HepG2 (cell line): ENCODE results near the gene ATRAID. TPM values are rescaled to one million over a fixed set of nuclear protein-coding genes. Genes with fewer than 3 reads are reported as not detected.

ENCODE experiments used
- FOXA3 ChIP-seq: IDR thresholded peaks from 2 replicates; pipeline ENCODE4 v1.6.1; 2016; ENCODE audit warnings: missing genetic modification reagents, missing compliant biosample characterization
- HOXA3 ChIP-seq: sonication (generic); formaldehyde crosslinking; IDR thresholded peaks from 2 replicates; pipeline ENCODE4 v1.5.0; 2020; ENCODE audit warnings: missing genetic modification reagents
- KAT8 ChIP-seq: IDR thresholded peaks from 2 replicates; pipeline ENCODE4 v1.6.1; 2016; ENCODE audit warnings: missing genetic modification reagents, missing compliant biosample characterization
- LCORL ChIP-seq, 2 experiments: fragments of 450-650 bp in 1 of 2; sonication (generic) in 1 of 2; formaldehyde crosslinking in 1 of 2; IDR thresholded peaks; 2 replicates each; pipeline versions ENCODE4 v1.5.0 to v1.6.1; 2017 to 2020; ENCODE audit warnings: antibody characterized with exemption in 1 of 2, missing genetic modification reagents in 1 of 2
- MZF1 ChIP-seq: sonication (generic); formaldehyde crosslinking; IDR thresholded peaks from 2 replicates; pipeline ENCODE4 v1.8.1; 2023; ENCODE audit warnings: mild to moderate bottlenecking, missing genetic modification reagents, borderline replicate concordance
- NFRKB ChIP-seq: fragments of 450-650 bp; IDR thresholded peaks from 2 replicates; pipeline ENCODE4 v1.6.1; 2017
- SALL2 ChIP-seq: sonication (generic); formaldehyde crosslinking; IDR thresholded peaks from 2 replicates; pipeline ENCODE4 v1.8.1; 2023; ENCODE audit warnings: mild to moderate bottlenecking, missing genetic modification reagents, inconsistent platforms
- TARDBP ChIP-seq: sonication (generic); formaldehyde crosslinking; IDR thresholded peaks from 2 replicates; pipeline ENCODE4 v1.8.0; 2022; ENCODE audit warnings: mild to moderate bottlenecking, missing genetic modification reagents
- TBX2 ChIP-seq: sonication (generic); formaldehyde crosslinking; IDR thresholded peaks from 2 replicates; pipeline ENCODE4 v1.5.0; 2020; ENCODE audit warnings: missing genetic modification reagents, mild to moderate bottlenecking, borderline replicate concordance
- ZNF441 ChIP-seq: sonication (generic); formaldehyde crosslinking; IDR thresholded peaks from 2 replicates; pipeline ENCODE4 v1.7.0; 2021; ENCODE audit warnings: missing genetic modification reagents, borderline replicate concordance
- ZNF75D ChIP-seq: sonication (generic); formaldehyde crosslinking; IDR thresholded peaks from 2 replicates; pipeline ENCODE4 v1.8.1; 2023; ENCODE audit warnings: missing genetic modification reagents, mild to moderate bottlenecking, borderline replicate concordance
- polyA plus RNA-seq, 8 experiments: library from polyadenylated mRNA; depleted of rRNA in 3 of 8; stranded (reverse) in 7 of 8; unstranded in 1 of 8; fragments of >200 nt; fragmentation: Illumina TruSeq in 4 of 8; extraction: Trizol in 4 of 8; gene quantifications; 2 replicates each; pipeline versions ENCODE4 v1.2.1 to v1.2.3, GENCODE V29; 2011 to 2016; ENCODE audit warnings: low read depth in 4 of 8, missing spikeins in 1 of 8, mixed read lengths in 1 of 8; ENCODE audit not compliant: insufficient read depth in 1 of 8
- total RNA-seq, 5 experiments: library from RNA; depleted of rRNA; stranded (reverse); fragments of >200 nt; fragmentation: Illumina TruSeq; extraction: Trizol; gene quantifications; 2 replicates each; pipeline ENCODE4 v1.2.3, GENCODE V29; 2016; ENCODE audit warnings: low read depth in 1 of 5
- TF ChIP-seq, protein P1 (sequence below): sonication (generic); formaldehyde crosslinking; IDR thresholded peaks from 2 replicates; pipeline ENCODE4 v1.4.0; 2020; ENCODE audit warnings: missing genetic modification reagents, mild to moderate bottlenecking, borderline replicate concordance
- TF ChIP-seq, protein P2 (sequence below): sonication (generic); formaldehyde crosslinking; IDR thresholded peaks from 2 replicates; pipeline ENCODE4 v1.5.1; 2020; ENCODE audit warnings: mild to moderate bottlenecking, moderate library complexity, missing genetic modification reagents
- TF ChIP-seq, protein P3 (sequence below), 2 experiments: IDR thresholded peaks; 2 replicates each; pipeline ENCODE4 v1.6.1; 2011 to 2012; ENCODE audit warnings: low read length in 2 of 2, borderline replicate concordance in 1 of 2, low read depth in 1 of 2, mild to moderate bottlenecking in 1 of 2, moderate library complexity in 1 of 2
- TF ChIP-seq, protein P4 (sequence below): IDR thresholded peaks from 2 replicates; pipeline ENCODE4 v1.6.1; 2016
- TF ChIP-seq, protein P5 (sequence below): sonication (generic); formaldehyde crosslinking; conservative IDR thresholded peaks from 2 replicates; pipeline ENCODE4 v1.4.0; 2020; ENCODE audit warnings: missing genetic modification reagents

ATRAID gene
- total and polyA plus RNA-seq, 2 of the 13 experiments (the other 11 are each of a cell fraction or from before 2014, with no cell fraction given) = 207 to 382 TPM

GRCh38 chr2:27185331-27186026 is 26.4 kb upstream of the ATRAID start (continued):
- TF ChIP-seq ZNF441 (CRISPR knock-in tag) (0 out of 2 replicates have a peak, but pooled peaks have one; percentile 39), NFRKB (no peak), TBX2 (peak; percentile 66; the same call in 1 of the 2 replicates), KAT8 (CRISPR knock-in tag) (peak; percentile 53; the same call in 1 of the 2 replicates), ZNF75D (no peak), TARDBP (CRISPR knock-in tag) (0 out of 2 replicates have a peak, but pooled peaks have one; percentile 38), MZF1 (CRISPR knock-in tag) (no peak), SALL2 (CRISPR knock-in tag) (no peak), FOXA3 (peak; percentile 63), HOXA3 (CRISPR knock-in tag) (peak; percentile 44; the same call in 1 of the 2 replicates), LCORL (IDR thresholded peaks at IDR 0.05) (no peak), LCORL (CRISPR knock-in tag; IDR thresholded peaks at IDR 0.05) (0 out of 2 replicates have a peak, but pooled peaks have one; percentile 27)
- TF ChIP-seq, protein P1, sequence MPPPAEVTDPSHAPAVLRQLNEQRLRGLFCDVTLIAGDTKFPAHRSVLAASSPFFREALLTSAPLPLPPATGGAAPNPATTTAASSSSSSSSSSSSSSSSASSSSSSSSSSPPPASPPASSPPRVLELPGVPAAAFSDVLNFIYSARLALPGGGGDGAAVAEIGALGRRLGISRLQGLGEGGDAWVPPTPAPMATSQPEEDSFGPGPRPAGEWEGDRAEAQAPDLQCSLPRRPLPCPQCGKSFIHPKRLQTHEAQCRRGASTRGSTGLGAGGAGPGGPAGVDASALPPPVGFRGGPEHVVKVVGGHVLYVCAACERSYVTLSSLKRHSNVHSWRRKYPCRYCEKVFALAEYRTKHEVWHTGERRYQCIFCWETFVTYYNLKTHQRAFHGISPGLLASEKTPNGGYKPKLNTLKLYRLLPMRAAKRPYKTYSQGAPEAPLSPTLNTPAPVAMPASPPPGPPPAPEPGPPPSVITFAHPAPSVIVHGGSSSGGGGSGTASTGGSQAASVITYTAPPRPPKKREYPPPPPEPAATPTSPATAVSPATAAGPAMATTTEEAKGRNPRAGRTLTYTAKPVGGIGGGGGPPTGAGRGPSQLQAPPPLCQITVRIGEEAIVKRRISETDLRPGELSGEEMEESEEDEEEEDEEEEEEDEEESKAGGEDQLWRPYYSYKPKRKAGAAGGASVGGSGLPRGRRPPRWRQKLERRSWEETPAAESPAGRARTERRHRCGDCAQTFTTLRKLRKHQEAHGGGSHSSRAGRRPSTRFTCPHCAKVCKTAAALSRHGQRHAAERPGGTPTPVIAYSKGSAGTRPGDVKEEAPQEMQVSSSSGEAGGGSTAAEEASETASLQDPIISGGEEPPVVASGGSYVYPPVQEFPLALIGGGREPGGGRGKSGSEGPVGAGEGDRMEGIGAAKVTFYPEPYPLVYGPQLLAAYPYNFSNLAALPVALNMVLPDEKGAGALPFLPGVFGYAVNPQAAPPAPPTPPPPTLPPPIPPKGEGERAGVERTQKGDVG (CRISPR knock-in tag) = no peak
- TF ChIP-seq, protein P2, sequence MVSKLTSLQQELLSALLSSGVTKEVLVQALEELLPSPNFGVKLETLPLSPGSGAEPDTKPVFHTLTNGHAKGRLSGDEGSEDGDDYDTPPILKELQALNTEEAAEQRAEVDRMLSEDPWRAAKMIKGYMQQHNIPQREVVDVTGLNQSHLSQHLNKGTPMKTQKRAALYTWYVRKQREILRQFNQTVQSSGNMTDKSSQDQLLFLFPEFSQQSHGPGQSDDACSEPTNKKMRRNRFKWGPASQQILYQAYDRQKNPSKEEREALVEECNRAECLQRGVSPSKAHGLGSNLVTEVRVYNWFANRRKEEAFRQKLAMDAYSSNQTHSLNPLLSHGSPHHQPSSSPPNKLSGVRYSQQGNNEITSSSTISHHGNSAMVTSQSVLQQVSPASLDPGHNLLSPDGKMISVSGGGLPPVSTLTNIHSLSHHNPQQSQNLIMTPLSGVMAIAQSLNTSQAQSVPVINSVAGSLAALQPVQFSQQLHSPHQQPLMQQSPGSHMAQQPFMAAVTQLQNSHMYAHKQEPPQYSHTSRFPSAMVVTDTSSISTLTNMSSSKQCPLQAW = 0 out of 2 replicates have a peak, but pooled peaks have one; percentile 54
- TF ChIP-seq, protein P3, sequence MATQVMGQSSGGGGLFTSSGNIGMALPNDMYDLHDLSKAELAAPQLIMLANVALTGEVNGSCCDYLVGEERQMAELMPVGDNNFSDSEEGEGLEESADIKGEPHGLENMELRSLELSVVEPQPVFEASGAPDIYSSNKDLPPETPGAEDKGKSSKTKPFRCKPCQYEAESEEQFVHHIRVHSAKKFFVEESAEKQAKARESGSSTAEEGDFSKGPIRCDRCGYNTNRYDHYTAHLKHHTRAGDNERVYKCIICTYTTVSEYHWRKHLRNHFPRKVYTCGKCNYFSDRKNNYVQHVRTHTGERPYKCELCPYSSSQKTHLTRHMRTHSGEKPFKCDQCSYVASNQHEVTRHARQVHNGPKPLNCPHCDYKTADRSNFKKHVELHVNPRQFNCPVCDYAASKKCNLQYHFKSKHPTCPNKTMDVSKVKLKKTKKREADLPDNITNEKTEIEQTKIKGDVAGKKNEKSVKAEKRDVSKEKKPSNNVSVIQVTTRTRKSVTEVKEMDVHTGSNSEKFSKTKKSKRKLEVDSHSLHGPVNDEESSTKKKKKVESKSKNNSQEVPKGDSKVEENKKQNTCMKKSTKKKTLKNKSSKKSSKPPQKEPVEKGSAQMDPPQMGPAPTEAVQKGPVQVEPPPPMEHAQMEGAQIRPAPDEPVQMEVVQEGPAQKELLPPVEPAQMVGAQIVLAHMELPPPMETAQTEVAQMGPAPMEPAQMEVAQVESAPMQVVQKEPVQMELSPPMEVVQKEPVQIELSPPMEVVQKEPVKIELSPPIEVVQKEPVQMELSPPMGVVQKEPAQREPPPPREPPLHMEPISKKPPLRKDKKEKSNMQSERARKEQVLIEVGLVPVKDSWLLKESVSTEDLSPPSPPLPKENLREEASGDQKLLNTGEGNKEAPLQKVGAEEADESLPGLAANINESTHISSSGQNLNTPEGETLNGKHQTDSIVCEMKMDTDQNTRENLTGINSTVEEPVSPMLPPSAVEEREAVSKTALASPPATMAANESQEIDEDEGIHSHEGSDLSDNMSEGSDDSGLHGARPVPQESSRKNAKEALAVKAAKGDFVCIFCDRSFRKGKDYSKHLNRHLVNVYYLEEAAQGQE (IDR thresholded peaks at IDR 0.05; ENCODE audit: borderline replicate concordance in 1 of 2, low read depth in 1 of 2, low read length in 2 of 2) = peak in 1 of 2 experiments; percentile 36; a peak in 1 of 4 replicates
- TF ChIP-seq, protein P4, sequence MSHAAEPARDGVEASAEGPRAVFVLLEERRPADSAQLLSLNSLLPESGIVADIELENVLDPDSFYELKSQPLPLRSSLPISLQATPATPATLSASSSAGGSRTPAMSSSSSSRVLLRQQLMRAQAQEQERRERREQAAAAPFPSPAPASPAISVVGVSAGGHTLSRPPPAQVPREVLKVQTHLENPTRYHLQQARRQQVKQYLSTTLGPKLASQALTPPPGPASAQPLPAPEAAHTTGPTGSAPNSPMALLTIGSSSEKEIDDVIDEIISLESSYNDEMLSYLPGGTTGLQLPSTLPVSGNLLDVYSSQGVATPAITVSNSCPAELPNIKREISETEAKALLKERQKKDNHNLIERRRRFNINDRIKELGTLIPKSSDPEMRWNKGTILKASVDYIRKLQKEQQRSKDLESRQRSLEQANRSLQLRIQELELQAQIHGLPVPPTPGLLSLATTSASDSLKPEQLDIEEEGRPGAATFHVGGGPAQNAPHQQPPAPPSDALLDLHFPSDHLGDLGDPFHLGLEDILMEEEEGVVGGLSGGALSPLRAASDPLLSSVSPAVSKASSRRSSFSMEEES (CRISPR knock-in tag) = peak; percentile 21; the same call in 1 of the 2 replicates
- TF ChIP-seq, protein P5, sequence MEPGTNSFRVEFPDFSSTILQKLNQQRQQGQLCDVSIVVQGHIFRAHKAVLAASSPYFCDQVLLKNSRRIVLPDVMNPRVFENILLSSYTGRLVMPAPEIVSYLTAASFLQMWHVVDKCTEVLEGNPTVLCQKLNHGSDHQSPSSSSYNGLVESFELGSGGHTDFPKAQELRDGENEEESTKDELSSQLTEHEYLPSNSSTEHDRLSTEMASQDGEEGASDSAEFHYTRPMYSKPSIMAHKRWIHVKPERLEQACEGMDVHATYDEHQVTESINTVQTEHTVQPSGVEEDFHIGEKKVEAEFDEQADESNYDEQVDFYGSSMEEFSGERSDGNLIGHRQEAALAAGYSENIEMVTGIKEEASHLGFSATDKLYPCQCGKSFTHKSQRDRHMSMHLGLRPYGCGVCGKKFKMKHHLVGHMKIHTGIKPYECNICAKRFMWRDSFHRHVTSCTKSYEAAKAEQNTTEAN (CRISPR knock-in tag) = 0 out of 2 replicates have a peak, but pooled peaks have one; percentile 59
